GM18951 (cell line): ENCODE measurements around the gene SEC14L5.
"Not testable (repeated sequence)": the region's sequence is repeated elsewhere in the genome, so short reads cannot be mapped to it uniquely, and the experiment has no call there.

Experiments
- POLR2A ChIP-seq: IDR thresholded peaks from 4 replicates; pipeline ENCODE4 v1.6.1; 2011; ENCODE audit warnings: mild to moderate bottlenecking; ENCODE audit not compliant: insufficient read length, insufficient read depth; ENCODE audit errors: extremely low read depth
- in situ Hi-C: fragments of 300-500 bp; cut with MboI; formaldehyde crosslinking; loops from one replicate; pipeline ENCODE4 v1.12.0; 2022; ENCODE audit warnings: low sequenced_read_pairs, mixed read lengths, inconsistent platforms; ENCODE audit not compliant: unreplicated experiment

Gene SEC14L5

DNA sequence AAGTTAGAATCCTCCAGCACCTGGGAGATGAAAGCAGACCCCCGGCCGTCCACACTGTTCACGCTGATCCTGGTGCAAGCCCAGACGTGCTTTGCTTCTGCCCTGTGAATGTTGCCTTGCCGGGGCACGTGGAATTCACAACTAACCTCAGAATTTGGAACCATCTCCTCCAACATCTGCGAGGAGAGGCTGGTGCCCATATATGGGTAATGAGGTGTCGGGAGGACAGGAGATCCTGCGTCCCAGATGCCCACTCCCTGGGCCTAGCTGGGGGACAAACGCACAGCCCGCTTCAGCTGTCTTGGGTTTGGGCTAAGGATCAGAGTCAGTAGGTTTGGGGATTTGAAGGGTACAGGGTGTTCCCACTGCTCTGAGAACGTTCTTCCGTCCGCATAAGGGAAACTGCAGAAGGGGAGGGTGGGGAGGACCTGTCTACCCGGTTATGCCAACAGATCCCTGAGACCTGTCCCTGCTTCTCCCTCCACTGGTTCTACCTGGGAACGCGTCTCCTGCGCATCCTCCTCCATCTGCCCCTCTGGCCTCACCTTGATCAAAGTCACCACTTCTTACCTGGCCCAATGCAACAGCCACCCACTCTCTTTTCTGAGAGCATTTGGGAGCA lies 35.3 kb upstream of the SEC14L5 start:
- TF ChIP-seq POLR2A: no peak
- in situ Hi-C loops: no loop called here

DNA sequence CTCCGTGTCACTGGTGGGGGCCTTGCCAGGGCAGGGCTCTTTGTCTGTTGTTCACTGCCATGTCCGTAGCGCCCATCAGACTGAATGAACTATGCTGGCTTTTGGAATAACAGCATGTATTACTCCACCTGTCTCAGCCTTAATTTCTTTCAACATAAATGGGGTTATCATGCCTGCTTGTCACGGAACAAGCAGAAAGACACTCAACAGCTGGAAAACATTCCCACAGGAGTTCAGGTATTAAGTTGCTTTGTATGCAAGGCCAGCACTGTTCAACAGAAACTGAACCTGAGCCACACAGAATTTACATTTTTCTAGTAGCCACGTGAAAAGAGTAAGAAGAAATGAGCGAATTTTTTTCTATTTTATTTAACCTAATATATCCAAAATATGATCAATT lies 34.3 kb upstream of the SEC14L5 start:
- in situ Hi-C loops: no loop called here

DNA sequence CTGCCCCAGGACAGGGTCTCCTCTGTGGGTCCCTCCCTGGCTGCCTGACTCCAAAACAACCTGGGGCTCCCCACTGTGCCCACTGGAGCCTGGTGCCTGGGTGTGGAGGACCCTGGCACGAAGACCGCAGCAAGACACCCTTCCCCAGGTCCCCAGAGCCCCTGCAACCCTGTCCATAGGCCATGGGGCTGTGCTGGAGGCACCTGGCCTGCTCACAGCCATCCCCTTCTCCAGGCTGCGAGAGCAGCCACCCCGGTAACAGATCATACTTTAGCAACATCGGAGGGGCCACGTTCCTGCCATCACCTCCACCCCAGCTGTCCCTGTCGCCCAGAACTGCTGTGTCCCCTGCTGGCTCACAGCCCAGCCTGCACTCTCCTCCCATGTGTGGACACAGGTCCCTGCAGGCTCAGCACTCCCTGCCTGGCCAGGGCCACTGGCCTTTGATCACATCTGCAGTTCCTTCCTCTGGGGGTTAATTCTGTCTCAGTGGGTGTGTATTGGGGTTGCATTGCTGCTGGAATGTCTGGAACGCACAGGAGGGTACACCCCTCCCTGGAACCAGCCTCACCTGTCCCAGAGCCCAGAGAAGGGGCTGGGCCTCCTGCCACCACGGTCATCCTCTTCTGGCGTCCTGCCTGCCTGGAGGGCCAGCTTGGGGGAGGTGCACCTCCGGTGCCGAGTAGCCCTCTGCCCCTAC lies 33.4 kb upstream of the SEC14L5 start:
- in situ Hi-C loops: no loop called here
- TF ChIP-seq POLR2A: no peak

More for the DNA sequence above, 34.3 kb upstream of the SEC14L5 start:
- TF ChIP-seq POLR2A: no peak

DNA sequence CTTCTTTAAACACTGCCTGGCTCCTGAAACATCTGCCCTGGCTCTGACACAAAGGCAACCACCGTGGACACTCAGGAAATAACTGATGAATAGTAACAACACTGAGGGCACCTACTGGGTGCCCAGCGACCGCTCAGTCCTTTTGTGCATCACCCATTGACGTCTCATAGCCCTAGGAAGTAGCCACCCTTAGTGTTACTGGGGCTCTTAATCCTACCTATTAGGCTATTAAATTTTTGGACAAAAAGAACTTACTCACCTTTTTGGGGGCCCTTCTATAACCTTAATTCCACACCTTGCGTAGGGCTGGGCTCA lies 32.9 kb upstream of the SEC14L5 start:
- in situ Hi-C loops: no loop called here
- TF ChIP-seq POLR2A: no peak

DNA sequence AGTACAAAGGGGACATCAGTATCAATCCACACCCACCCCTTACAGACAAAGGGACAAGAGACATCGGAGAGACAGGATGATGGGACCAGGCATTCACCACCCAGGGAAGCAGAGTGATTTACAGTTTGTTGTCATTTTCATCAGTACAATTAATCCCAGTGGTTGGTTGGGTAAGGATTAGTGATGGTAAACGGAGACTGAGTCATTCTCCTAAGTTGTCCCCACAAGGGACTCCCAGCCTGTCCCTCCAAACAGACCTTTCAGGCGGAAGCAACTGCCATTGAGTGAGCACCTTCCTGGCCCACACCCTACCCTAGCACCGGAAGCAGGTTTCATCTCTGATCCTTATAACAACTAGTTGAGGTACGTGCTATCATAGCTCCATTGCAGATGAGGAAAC lies 32.3 kb upstream of the SEC14L5 start:
- no peak for TF ChIP-seq POLR2A
- in situ Hi-C loops: no loop called here

DNA sequence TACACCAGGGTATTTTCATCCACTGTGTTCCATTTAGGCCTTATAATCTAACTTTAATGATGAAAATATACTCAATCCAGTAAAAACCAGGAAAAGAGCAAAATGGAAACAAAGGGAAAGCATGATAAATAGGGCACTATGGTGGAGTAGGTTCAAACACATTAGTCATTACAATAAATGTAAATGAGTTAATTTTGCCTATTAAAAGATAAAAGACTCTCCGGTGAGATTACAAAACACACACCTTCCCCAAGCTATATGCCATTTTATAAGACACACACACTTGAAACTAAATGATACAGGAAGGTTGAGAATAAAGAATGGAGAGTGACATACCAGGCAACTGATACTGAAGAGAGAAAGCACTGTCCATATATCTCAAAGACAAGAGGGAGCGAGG lies 31.2 kb upstream of the SEC14L5 start:
- TF ChIP-seq POLR2A: no peak
- in situ Hi-C loops: no loop called here

DNA sequence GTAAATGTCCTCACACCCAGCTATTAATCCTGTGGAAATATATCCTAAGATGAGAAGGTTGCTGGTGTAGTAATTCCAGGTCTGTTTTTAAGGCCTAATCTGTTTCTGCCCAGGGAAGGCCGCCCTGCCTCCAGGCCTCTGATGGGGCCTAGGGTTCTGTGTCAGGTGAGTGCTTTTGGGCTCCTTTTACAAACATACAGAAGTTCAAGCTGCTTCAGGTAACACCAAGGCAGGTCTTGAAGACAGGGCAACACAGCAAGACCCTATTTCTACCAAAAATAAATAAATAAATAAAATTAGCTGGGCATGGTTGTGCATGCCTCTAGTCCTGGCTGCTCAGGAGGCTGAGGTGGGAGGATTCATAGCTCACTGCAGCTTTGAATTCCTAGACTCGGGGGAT lies 30.5 kb upstream of the SEC14L5 start:
- TF ChIP-seq POLR2A: no peak
- in situ Hi-C loops: no loop called here

DNA sequence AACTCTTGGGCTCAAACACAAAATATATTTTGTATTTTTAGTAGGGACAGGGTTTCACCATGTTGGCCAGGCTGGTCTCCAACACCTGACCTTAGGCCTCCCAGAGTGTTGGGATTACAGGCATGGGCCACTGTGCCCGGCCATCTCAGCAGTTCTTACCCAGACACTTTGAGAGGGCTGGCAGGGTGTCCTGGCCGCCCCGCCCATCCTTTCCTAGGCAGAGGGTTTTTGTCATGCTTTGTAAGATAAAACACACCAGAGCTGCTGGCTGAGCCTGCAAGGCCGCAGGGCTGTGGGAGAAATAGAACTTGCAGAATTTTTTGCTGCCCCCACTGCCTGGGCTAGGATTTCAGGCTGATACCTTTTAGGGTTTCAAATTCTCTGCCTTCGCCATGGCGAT lies 29.9 kb upstream of the SEC14L5 start:
- no peak for TF ChIP-seq POLR2A
- in situ Hi-C loops: no loop called here

DNA sequence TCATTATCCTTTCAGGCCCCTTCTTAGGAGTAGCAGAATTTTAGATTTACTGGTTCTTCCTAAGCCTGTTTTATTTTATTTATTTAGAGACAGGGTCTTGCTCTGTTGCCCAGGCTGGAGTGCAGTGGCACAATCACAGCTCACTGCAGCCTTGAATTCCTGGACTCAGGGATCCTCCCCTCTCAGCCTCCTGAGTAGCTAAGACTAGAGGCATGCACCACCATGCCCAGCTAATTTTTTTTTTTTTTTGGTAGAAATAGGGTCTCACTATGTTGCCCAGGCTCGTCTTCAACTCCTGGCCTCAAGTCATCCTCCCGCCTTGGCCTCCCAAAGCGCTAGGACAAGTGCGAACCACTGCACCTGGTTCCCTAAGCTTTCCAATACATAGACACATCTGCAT lies 28.5 kb upstream of the SEC14L5 start:
- in situ Hi-C loops: not testable (repeated sequence)

DNA sequence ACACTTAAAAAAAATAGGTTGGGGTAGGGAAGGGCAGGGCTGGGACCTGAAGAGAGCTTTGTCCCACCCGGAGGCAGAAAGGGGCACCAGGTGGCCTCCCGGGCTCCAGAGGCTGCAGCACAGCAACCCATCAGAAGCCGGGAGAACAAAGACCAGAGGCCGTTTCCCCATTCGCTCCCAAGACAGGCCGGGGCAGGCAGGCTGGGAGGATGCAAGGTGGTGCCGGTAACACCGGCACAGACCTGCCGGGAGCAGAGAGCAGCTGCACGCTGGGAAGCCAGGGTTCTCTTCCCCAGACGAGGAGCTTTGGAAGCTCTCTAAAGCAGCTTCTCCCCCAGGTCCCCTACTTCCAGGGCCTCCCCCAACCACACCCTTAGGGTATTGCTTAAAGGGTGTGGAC lies 26.7 kb upstream of the SEC14L5 start:
- TF ChIP-seq POLR2A: no peak
- in situ Hi-C loops: no loop called here

DNA sequence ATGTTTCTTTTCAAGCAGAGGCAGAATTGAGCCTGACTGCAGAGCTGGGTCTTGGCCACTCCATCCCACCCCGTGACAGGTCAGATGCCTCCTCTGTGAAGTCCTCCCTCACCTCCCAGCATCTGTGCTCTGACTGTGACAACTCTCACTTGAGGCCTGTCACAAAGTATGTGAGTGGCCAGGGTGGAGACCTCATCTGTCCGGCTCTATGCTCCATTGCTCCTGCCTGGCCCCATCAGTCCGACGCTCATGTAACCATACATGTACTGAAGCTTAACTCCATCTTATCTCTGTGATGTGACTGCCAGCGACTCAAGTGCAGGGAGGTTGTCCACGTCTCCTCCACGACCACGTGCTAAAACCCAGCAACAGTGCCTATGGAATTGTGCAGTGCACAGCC lies 24.7 kb upstream of the SEC14L5 start:
- in situ Hi-C loops: no loop called here
- TF ChIP-seq POLR2A: no peak

DNA sequence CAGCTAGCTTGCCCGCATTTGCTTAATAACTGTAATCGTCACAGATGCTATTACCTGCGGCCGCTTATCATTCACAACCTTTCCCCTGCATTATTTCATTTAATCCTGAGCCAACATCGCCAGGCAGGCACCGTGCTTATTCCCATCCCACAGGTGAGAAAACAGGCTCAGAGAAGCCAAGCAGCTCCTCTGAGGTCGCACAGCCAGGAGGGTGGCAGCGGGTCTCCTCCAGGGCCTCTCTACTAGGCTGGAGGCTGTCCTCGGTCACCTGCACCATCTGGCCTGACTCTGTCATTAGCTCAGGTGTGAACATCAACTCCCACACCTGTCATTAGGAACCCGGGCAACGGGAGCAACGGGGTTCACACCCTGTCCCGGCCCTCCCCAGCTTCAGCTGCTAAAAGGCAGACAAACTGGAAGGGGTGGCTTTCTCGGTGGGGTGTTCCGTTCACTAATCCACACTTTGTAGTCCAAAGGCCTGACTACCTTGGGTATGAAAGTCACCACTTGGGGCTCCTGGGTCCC lies 24.2 kb upstream of the SEC14L5 start:
- in situ Hi-C loops: no loop called here
- no peak for TF ChIP-seq POLR2A

DNA sequence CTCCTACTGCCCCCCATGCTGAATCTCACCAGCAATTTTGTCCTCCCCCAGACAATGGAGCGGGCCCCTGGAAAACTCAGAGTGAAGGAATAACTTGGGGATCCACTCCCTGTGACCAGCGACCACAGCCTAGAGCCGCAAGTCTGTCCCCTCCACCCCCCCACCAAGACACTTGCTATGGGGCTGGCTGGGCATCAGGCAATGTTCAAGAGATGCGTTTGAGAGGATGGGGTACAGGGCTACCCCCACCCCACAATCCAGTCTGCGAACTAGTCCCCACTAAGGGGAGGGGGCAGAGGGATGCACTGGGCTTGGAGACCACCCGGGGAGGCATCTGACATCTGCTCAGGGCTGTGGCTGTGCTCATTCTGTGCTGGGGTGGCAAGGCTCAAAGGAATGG lies 23.5 kb upstream of the SEC14L5 start:
- TF ChIP-seq POLR2A: no peak
- in situ Hi-C loops: no loop called here

DNA sequence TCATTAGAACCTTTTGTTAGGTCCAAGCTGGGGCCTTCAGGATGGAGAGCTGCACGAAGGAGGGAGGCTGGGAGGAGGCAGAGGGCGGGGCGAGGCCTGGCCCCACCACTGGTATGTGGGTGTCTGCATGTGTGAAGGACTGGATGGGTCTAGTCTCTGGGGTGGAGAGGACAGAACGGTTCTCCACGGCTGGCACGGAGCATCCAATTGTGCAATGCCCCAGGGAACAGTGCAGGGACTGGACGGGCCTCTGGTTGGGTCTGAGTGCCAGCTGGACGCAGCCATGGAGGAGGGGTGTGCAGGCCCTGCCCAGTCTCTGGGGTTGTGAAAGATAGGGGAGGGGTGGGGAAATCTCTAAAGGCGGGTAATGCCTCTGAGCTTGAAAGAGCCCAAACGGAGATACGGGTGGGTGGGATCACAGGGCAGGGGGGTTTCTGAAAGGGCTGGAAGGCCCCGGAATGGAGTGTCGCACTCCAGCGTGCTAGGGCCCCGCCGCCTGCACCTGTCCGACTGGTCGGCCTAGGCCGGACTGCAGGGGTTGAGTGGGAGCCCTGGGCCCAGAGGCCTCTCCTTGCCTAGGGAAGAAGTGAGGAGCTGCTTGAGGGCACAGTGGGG lies 22.8 kb upstream of the SEC14L5 start:
- no peak for TF ChIP-seq POLR2A
- in situ Hi-C loops: no loop called here
